A549 (cell line): ENCODE data around the gene MLLT11.
"Not testable (repeated sequence)": the region's sequence is repeated elsewhere in the genome, so short reads cannot be mapped to it uniquely, and the experiment has no call there.

Experiments
- CEBPB ChIP-seq, 2 experiments: fragments of >200 bp in 1 of 2; sonication (Bioruptor Twin) in 1 of 2; formaldehyde crosslinking in 1 of 2; IDR thresholded peaks; 2 replicates each; pipeline ENCODE4 v1.6.1; 2012 to 2016
- EP300 ChIP-seq, 2 experiments: fragments of >200 bp; sonication (Bioruptor Twin); formaldehyde crosslinking; IDR thresholded peaks; 2 replicates in 1 of 2; 3 replicates in 1 of 2; pipeline ENCODE4 v1.6.1; 2016 to 2017
- JUN ChIP-seq, 2 experiments: fragments of >200 bp; sonication (Bioruptor Twin); formaldehyde crosslinking; IDR thresholded peaks; 2 replicates in 1 of 2; 3 replicates in 1 of 2; pipeline ENCODE4 v1.6.1; 2016 to 2017
- JUNB ChIP-seq: fragments of >200 bp; sonication (Bioruptor Twin); formaldehyde crosslinking; IDR thresholded peaks from 2 replicates; pipeline ENCODE4 v1.6.1; 2016
- NR3C1 ChIP-seq: fragments of >200 bp; sonication (Bioruptor Twin); formaldehyde crosslinking; IDR thresholded peaks from 3 replicates; pipeline ENCODE4 v1.6.1; 2017
- POLR2A ChIP-seq: IDR thresholded peaks from 2 replicates; pipeline ENCODE4 v1.6.1; 2012; ENCODE audit warnings: mild to moderate bottlenecking, low read length
- RAD21 ChIP-seq, 2 experiments: fragments of >200 bp in 1 of 2; sonication (Bioruptor Twin) in 1 of 2; formaldehyde crosslinking in 1 of 2; IDR thresholded peaks in 1 of 2; conservative IDR thresholded peaks in 1 of 2; 2 replicates in 1 of 2; 3 replicates in 1 of 2; pipeline ENCODE4 v1.6.1; 2012 to 2018; ENCODE audit warnings: inconsistent platforms in 1 of 2
- RCOR1 ChIP-seq: fragments of 150-350 bp; IDR thresholded peaks from 2 replicates; pipeline ENCODE4 v1.6.1; 2014; ENCODE audit warnings: antibody characterized with exemption, low read length, low read depth
- SMC3 ChIP-seq: fragments of >200 bp; sonication (Bioruptor Twin); formaldehyde crosslinking; IDR thresholded peaks from 3 replicates; pipeline ENCODE4 v1.6.1; 2018; ENCODE audit warnings: inconsistent platforms
- TF ChIP-seq, protein P1 (sequence below): fragments of >200 bp; sonication (Bioruptor Twin); formaldehyde crosslinking; IDR thresholded peaks from 3 replicates; pipeline ENCODE4 v1.5.1; 2016
- TF ChIP-seq, protein P2 (sequence below): IDR thresholded peaks from 2 replicates; pipeline ENCODE4 v1.6.1; 2012; ENCODE audit warnings: low read depth, borderline replicate concordance
- TF ChIP-seq, protein P3 (sequence below): IDR thresholded peaks from 2 replicates; pipeline ENCODE4 v1.6.1; 2012
- TF ChIP-seq, protein P4 (sequence below): fragments of 200-600 bp; sonication (generic); IDR thresholded peaks from 2 replicates; pipeline ENCODE4 v1.6.1; 2016; ENCODE audit warnings: antibody characterized with exemption, mild to moderate bottlenecking, moderate library complexity

DNA sequence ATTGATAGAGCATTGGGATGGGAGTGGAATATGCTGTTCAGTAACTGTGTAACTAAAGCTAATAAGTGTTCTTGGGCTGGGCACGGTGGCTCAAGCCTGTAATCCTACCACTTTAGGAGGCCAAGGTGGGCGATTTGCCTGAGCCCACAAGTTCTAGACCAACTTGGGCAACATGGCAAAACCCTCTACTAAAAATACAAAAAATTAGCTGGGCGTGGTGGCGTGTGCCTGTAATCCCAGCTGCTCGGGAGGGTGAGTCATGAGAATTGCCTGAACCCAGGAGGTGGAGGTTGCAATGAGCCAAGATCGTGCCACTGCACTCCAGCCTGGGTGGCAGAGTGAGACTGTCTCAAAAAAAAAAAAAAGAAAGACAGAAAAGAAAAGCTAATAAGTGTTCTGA is 37.2 kb downstream of the MLLT11 start:
- TF ChIP-seq NR3C1; POLR2A; RCOR1; SMC3; CEBPB (IDR thresholded peaks at IDR 0.05); JUN (IDR thresholded peaks at IDR 0.05); RAD21 (conservative IDR thresholded peaks at IDR 0.05 in 1 of 2, IDR thresholded peaks at IDR 0.05 in 1 of 2); EP300 (IDR thresholded peaks at IDR 0.05); JUNB: not testable (repeated sequence)
- TF ChIP-seq, protein P1, sequence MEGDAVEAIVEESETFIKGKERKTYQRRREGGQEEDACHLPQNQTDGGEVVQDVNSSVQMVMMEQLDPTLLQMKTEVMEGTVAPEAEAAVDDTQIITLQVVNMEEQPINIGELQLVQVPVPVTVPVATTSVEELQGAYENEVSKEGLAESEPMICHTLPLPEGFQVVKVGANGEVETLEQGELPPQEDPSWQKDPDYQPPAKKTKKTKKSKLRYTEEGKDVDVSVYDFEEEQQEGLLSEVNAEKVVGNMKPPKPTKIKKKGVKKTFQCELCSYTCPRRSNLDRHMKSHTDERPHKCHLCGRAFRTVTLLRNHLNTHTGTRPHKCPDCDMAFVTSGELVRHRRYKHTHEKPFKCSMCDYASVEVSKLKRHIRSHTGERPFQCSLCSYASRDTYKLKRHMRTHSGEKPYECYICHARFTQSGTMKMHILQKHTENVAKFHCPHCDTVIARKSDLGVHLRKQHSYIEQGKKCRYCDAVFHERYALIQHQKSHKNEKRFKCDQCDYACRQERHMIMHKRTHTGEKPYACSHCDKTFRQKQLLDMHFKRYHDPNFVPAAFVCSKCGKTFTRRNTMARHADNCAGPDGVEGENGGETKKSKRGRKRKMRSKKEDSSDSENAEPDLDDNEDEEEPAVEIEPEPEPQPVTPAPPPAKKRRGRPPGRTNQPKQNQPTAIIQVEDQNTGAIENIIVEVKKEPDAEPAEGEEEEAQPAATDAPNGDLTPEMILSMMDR: not testable (repeated sequence)
- TF ChIP-seq, protein P2, sequence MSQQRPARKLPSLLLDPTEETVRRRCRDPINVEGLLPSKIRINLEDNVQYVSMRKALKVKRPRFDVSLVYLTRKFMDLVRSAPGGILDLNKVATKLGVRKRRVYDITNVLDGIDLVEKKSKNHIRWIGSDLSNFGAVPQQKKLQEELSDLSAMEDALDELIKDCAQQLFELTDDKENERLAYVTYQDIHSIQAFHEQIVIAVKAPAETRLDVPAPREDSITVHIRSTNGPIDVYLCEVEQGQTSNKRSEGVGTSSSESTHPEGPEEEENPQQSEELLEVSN: not testable (repeated sequence)
- TF ChIP-seq, protein P3, sequence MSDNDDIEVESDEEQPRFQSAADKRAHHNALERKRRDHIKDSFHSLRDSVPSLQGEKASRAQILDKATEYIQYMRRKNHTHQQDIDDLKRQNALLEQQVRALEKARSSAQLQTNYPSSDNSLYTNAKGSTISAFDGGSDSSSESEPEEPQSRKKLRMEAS: not testable (repeated sequence)
- TF ChIP-seq, protein P4, sequence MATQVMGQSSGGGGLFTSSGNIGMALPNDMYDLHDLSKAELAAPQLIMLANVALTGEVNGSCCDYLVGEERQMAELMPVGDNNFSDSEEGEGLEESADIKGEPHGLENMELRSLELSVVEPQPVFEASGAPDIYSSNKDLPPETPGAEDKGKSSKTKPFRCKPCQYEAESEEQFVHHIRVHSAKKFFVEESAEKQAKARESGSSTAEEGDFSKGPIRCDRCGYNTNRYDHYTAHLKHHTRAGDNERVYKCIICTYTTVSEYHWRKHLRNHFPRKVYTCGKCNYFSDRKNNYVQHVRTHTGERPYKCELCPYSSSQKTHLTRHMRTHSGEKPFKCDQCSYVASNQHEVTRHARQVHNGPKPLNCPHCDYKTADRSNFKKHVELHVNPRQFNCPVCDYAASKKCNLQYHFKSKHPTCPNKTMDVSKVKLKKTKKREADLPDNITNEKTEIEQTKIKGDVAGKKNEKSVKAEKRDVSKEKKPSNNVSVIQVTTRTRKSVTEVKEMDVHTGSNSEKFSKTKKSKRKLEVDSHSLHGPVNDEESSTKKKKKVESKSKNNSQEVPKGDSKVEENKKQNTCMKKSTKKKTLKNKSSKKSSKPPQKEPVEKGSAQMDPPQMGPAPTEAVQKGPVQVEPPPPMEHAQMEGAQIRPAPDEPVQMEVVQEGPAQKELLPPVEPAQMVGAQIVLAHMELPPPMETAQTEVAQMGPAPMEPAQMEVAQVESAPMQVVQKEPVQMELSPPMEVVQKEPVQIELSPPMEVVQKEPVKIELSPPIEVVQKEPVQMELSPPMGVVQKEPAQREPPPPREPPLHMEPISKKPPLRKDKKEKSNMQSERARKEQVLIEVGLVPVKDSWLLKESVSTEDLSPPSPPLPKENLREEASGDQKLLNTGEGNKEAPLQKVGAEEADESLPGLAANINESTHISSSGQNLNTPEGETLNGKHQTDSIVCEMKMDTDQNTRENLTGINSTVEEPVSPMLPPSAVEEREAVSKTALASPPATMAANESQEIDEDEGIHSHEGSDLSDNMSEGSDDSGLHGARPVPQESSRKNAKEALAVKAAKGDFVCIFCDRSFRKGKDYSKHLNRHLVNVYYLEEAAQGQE: not testable (repeated sequence)
